ENCODE data around the gene ABCF1.

The ABCF1 gene

DNA sequence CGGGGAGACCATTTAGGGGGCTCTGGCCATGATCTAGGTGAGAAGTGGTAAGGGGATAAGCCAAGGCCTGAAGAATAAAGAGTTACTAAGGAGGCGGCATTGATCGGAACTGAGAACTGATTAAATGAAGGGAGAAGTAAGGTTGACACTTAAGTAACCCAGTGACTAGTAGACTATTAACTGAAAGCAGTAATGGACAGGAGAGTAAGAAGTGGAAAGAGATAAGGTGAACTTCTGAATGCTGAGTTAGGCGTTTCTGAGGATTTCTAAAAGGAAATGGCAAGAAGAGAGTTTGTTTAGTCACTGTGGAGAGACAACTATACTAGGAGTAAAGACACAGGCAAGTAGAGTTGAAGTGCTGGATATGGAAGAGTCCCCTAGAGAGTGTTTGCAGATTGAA, 1.9 kb downstream of the ABCF1 start:
- Histone ChIP-seq H3K27me3 (no peaks in the 10 kb centered on the region), H3K4me1 (no peaks in the 10 kb centered on the region), H3K36me3 (peaks cover 23% of the 10 kb centered on the region), H3K4me3 (ENCODE audit: low read depth, low read length) (no peak overlapping the region), H3K9me3 (no peaks in the 10 kb centered on the region)
- DNase-seq, result no peak
- no peak for TF ChIP-seq CTCF (IDR thresholded peaks at IDR 0.05; ENCODE audit: low read depth, low read length)

GRCh38 chr6:30578051-30578450, 6.8 kb downstream of the ABCF1 start:
- DNase-seq, result no peak
- no peak for TF ChIP-seq CTCF (IDR thresholded peaks at IDR 0.05; ENCODE audit: low read depth, low read length)
- Histone ChIP-seq H3K4me1 (no peaks in the 10 kb centered on the region), H3K27me3 (no peaks in the 10 kb centered on the region), H3K4me3 (ENCODE audit: low read depth, low read length) (no peak overlapping the region), H3K36me3 (peaks cover 68% of the 10 kb centered on the region), H3K9me3 (no peaks in the 10 kb centered on the region)

DNA sequence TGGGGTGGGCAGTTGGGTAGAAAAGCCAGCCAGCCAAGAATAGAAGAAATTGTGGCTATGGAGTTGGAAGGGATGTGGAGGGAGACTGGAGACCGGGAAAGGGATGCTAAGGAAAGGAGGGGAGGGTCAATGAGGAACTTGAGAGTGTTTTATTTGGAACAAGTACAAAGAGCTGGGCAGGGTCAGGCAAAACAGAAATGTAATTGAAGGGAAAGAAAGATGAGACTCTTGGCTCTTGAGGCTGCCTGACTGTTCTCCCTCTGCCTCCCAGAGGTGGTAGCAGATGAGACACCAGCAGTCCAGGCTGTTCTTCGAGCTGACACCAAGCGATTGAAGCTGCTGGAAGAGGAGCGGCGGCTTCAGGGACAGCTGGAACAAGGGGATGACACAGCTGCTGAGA, 12.7 kb downstream of the ABCF1 start:
- peaks cover 93% of the 10 kb centered on the region for H3K36me3 ChIP-seq
- DNase-seq, result no peak
- no peaks in the 10 kb centered on the region for H3K27me3 ChIP-seq
- no peaks in the 10 kb centered on the region for H3K4me1 ChIP-seq
- TF ChIP-seq CTCF (IDR thresholded peaks at IDR 0.05; ENCODE audit: low read depth, low read length), result no peak
- H3K4me3 ChIP-seq (ENCODE audit: low read depth, low read length), result no peak overlapping the region
- H3K9me3 ChIP-seq, result no peaks in the 10 kb centered on the region

DNA sequence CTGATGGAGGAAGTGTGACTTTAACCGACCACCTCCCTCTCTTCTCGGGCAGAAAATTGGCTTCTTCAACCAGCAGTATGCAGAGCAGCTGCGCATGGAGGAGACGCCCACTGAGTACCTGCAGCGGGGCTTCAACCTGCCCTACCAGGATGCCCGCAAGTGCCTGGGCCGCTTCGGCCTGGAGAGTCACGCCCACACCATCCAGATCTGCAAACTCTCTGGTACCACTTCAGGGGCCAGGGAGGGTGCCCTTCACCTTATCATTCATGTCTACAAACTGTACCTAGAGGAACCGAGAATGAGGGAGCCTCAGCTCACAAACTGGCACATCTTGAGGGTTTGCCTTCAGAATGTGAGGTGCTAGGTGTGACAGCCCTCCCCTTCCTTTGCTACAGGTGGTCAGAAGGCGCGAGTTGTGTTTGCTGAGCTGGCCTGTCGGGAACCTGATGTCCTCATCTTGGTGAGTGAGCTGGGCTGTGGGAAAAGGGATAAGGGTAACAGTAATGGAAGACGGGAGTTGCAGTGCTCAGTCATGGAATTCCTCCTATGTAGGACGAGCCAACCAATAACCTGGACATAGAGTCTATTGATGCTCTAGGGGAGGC, 18.6 kb downstream of the ABCF1 start:
- no peak overlapping the region for H3K4me3 ChIP-seq (ENCODE audit: low read depth, low read length)
- H3K36me3 ChIP-seq, result peaks cover 90% of the 10 kb centered on the region
- H3K27me3 ChIP-seq, result no peaks in the 10 kb centered on the region
- H3K4me1 ChIP-seq, result no peaks in the 10 kb centered on the region
- H3K9me3 ChIP-seq, result no peaks in the 10 kb centered on the region
- no peak for DNase-seq
- TF ChIP-seq CTCF (IDR thresholded peaks at IDR 0.05; ENCODE audit: low read depth, low read length), result no peak

DNA sequence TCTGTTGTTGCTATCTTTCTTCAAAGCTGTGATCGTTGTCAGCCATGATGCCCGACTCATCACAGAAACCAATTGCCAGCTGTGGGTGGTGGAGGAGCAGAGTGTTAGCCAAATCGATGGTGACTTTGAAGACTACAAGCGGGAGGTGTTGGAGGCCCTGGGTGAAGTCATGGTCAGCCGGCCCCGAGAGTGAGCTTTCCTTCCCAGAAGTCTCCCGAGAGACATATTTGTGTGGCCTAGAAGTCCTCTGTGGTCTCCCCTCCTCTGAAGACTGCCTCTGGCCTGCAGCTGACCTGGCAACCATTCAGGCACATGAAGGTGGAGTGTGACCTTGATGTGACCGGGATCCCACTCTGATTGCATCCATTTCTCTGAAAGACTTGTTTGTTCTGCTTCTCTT, 19.3 kb downstream of the ABCF1 start:
- Histone ChIP-seq H3K27me3 (no peaks in the 10 kb centered on the region), H3K9me3 (no peaks in the 10 kb centered on the region), H3K4me1 (no peaks in the 10 kb centered on the region), H3K4me3 (ENCODE audit: low read depth, low read length) (no peak overlapping the region), H3K36me3 (peaks cover 83% of the 10 kb centered on the region)
- no peak for DNase-seq
- TF ChIP-seq CTCF (IDR thresholded peaks at IDR 0.05; ENCODE audit: low read depth, low read length), result no peak

- Histone ChIP-seq H3K36me3 (peaks cover 78% of the 10 kb centered on the region), H3K4me1 (no peaks in the 10 kb centered on the region), H3K9me3 (no peaks in the 10 kb centered on the region), H3K4me3 (ENCODE audit: low read depth, low read length) (no peak overlapping the region), H3K27me3 (no peaks in the 10 kb centered on the region)
- no peak for TF ChIP-seq CTCF (IDR thresholded peaks at IDR 0.05; ENCODE audit: low read depth, low read length)
- no peak for DNase-seq
These were observed 19.8 kb downstream of the ABCF1 start for GRCh38 chr6:30591008-30591407.
